Stimulated activated CD4-positive, alpha-beta T cell treated with anti-CD3 and anti-CD28 coated beads, Interleukin-12 subunit alpha, Interleukin-12 subunit beta, amount 100 ng/mL, for 4 hours (primary cell): Measurements from ENCODE around the gene PRR5L.
"Not testable (repeated sequence)": the region's sequence is repeated elsewhere in the genome, so short reads cannot be mapped to it uniquely, and the experiment has no call there.

Experiments
- DNase-seq: peaks from one replicate; pipeline ENCODE4 v3.0.0-alpha.2; 2020

The PRR5L gene

DNA sequence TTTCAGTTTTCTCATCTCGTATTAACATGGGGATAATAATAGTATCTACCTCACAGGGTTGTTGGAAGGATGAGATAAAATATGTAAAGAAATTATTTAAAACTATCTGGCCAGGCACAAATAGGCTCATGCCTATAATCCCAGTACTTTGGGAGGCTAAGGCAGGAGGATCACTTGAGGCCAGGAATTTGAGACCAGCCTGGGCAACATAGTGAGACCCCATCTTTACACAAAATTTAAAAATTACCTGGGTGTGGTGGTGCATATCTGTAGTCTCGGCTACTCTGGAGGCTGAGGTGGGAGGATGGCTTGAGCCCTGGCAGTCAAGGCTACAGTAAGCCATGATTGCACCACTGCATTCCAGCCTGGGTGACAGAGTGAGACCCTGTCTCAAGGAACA lies 215.0 kb downstream of the PRR5L start:
- not testable (repeated sequence) for DNase-seq

- DNase-seq: no peak
Observed at GRCh38 chr11:36512016-36512415, 215.9 kb downstream of the PRR5L start.

- DNase-seq: no peak
Observed at GRCh38 chr11:36513965-36514364, 217.9 kb downstream of the PRR5L start.
